ENCODE measurements around the gene KLF15.
"Not testable (repeated sequence)": the region's sequence is repeated elsewhere in the genome, so short reads cannot be mapped to it uniquely, and the experiment has no call there.

The KLF15 gene

DNA sequence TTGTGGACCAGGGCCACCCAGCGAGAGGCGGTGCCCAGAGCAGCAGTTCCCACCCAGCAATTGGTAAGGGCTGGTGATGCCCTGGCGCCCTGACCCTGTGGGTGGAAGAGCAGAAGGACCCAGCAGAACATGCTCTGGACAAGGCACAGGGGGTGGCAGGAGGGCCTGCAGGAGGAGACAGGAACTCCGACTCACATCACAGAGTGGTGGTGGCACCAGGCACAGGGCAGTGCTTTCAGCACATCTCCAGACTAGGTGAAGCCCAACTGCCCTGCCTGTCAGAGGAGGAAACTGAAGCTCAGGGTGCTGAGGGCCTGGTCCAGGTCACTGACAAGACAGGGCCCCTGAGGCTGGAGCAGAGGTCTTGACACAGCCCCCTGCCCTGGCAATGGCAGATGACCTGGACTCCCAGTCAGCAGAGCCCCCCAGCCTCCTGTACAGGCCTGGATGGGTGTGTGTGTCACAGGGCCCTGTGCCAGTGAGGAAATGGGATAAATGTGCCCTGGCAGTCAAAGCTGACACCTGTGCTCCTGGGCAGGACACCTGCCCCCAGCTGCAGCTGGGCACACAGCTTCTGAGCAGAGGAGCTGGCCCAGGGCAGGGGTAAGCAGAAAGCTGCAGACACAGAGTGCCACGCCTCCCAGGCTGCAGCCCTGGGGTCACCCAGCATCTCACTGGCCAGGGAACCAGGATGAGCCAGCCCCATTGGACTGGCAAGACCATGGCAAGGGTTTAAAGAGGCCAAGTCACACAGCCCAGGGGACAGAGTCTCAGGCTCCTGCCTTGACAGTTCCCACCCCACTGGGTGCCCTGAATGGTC is 11.4 kb downstream of the KLF15 start:
- no peak for DNase-seq

DNA sequence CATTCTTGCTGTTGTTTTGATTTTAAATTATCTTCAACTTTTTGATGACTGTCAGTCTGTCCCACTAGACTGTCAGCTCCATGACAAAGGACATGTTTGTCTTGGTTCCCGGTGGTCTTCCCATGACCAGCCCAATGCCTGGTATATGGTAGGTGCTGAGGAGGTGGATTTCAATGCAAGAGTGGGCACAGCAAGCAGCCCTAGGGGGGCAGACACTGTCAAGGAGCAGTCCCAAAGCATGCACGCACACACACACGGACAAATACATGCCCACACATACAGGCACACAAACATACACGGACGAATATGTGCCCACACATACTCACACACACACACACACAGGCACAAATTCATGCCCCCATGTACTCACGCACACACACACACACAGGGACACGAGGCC is 12.0 kb downstream of the KLF15 start:
- DNase-seq, result no peak

DNA sequence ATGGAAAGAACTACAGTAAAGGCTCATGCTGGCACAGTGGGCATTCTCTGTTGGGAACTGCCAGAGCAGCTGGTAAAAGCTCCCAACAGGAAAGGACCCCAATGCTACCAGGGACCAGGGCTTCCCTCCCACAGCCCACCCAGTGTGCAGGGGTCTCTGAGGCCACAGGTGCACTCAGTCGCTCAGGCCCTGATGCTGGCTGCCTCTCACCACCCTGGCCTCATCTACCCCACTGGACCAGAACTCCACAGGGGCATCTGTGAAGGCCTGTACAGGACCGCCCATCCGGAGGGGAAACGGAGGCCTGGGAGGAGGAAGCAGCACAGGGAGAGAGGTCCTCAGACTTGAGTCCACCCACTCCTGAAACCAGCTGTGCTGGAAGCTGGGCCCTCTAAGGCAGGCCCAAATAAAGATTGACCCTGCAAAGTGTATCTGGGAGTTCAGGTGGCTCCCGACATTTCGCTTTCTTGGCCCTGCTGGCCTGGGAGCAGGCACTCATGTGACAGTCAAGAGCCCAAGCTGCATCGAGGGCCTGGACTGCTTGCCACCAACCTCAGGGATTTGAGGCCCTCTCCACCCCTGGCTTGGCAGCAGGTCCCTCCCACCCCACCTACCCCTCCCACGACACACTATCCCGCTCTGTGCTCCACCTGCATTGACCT is 12.7 kb downstream of the KLF15 start:
- no peak for DNase-seq

DNA sequence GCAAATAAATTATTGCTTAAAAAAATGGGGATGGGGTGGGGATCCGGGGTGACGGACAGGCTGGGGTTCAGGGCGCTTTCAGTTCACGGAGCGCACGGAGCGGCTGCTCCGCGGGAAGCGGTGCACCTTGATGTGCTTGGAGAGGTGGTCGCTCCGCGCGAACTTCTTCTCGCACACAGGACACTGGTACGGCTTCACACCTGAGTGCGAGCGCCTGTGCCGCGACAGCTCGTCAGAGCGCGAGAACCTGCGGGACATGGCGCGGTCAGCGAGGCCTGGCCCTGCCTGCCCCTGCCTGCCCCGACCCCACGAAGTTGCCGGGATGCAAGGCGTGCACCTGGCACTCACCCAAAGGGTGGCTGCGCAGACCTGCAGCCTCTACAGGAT is 13.6 kb downstream of the KLF15 start:
- DNase-seq, result no peak

DNA sequence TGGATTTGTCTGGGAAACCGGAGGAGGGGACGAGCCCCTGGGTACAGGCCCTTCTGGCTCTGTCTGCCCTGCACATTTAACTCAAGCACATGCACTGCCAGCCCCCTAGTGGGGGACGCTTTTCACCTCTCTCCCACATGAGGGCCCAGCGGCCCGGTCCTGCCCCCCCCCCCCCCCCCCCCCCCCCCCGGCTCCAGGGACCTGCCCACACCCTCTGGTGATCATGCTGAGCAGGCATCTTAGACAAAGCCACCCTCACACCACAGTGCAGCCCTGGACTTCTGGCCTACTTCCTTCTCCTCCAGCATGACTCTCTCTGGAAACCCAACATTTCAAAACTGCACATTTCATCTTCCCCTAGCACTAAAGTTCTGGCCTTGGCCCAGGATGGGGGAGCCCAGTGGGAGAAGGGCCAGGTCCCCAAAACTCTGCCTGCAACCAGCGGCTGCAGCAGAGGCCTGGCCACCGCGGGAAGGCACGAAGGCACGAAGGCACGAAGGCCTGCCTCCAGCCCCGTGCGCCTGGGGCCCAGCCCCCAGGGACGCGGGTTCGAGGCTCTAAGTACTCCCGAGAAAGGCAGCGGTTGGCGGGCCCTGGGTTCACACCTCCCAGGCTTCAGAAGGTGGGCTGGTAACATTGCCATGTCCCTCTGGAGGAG is 14.1 kb downstream of the KLF15 start:
- no peak for DNase-seq

DNA sequence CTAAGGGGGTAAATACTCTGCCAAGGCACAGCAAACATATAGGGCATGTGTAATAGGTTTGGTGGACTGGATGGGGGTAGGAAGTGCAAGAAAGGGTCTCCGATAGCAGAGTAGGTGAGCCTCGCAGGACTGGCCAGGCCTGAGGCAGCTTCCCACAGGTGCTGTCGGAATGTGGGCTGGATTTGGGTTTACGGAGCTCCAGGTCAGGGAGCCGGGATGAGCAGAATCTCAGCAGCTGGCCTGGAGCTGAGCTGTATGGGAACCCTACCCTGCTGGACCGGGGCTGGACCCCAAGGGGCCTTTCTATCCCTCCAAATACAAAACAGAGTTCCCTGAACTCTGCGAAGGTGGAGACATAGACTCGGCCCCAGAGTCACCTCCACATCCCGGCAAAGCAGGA is 15.0 kb downstream of the KLF15 start:
- no peak for DNase-seq

DNA sequence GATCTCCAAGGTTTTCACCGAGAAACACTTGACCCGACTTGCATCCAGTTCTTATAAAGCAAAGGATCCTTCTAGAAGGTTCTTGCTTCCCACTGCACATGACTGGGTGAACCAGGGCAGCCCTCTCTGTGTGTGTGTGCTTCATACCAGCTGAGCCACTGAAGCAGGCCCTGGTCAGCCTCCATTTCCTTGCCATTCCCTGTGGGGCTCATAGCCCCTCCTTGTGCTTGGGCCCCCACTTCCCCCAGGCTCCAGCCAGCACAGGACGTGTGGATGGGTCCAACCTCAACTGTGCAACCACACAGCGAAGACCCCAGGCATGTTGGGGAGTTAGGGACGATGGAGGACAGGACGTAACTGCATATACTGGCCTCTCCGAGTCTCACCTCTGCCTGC is 15.5 kb downstream of the KLF15 start:
- DNase-seq, result no peak

DNA sequence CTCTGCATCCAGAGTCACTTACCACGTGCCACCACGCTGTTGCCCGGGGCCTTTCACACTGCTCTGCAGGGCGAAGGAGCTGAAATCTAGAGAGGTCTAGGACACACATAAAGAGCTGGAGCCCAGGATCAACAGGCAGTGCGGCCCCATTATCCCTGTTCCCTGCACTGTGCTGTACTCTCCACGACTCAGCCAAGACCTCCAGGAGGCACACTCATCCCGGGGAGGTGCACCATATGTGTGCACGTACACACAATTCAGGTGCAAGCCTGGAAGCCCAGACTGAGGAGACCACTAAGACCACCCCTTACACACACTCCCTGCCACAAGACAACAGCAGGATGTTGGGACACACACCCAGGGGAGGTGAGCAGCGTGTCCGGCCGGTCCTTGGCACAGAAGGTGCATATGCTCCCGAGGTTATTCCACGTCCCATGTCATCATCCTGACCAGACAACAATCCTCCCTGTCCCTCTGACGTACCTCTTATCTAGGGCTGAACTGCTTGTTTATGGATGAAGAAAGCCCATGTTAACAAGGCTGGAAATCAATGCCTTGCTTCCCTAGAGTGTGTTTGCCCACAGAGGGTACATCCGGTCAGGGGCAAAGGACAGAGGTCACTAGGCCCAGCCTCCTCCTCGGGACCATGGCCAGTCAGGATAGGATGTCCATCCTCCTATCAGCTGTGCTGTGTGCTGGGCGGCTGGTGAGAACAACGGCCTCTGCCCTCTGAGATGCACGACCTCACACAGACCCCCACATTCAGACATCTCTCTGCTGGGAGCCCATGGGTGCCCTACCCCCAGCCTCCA is 16.1 kb downstream of the KLF15 start:
- DNase-seq, result no peak

DNA sequence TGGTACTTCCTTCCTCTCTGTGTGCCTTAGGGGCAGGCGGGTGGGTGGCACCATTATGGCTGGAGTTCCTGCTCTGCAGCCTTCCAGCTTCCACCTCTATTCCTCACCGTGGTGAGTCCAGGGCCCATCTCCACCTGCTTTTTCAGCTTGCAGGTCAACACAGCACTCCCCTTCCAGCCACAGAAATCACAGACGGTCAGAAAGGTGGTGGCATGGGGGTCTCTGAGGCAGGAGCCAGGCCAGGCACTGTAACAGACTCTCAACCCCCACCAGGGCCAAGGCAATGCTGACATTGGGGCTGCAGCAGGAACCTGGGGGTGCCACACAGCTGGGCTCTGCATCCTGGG is 16.6 kb downstream of the KLF15 start:
- DNase-seq, result no peak

DNA sequence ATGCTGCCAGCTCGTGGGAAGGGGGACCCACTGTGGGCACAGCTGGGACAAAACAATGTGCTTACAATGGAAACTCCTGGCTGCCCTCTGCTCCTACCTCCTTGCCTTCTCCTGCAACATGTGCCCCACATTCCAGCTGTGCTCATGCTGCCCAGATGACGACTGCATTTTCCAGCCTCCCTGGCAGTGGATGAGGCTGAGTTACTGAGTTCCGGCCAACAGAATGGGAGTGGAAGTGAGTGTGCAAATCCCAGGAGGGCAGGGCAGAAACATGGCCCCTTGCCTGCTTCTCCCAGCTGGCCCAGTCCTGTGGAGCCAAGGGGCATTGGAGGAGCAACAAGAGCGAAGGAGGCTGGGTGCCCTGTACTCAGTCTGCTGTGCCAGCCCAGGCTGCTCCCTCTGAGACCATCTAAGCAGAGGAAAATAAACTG is 17.1 kb downstream of the KLF15 start:
- no peak for DNase-seq

DNA sequence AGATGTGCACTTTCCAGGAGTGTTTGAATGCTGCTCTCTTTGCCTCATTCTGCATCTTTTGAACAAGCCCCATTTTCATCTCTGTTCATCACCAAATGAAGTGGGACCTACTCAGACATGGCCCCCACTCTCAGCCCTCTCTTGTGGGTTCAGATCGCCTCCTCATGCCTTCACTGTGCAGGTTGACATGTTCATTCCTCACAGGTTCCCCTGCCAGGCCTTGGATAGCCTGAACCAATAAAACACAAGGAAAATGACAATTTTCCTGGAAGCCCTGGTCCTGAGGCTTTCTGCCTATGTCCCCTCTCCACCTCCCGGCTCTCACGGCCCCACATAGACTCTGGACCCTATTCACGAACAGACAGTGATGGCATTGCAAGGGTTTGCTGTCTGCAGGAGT is 17.7 kb downstream of the KLF15 start:
- no peak for DNase-seq

DNA sequence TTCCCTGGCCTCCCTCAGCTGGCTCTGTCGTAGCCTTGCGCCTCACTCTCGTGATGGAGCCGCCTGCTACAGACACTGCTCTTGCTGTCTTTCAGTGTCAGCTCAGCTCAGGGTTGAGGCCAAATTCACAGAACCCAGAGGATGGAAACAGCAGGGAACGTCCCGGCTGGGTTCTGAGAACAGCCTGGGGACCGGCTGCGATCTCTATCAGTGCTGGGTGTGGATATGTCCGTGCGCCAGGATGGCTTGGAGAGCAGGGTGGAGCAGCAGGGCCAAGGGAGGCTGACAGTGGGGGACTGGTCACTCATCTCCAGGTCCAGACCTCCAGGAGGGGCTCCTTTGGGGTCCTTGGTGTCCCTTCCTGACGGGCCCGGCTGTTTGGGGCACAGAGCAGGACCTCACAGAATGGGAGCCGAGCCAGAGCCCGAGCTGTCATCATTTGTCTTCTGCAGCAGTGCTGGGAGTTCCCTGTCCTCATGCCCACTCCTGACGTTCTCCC is 18.4 kb downstream of the KLF15 start:
- no peak for DNase-seq

DNA sequence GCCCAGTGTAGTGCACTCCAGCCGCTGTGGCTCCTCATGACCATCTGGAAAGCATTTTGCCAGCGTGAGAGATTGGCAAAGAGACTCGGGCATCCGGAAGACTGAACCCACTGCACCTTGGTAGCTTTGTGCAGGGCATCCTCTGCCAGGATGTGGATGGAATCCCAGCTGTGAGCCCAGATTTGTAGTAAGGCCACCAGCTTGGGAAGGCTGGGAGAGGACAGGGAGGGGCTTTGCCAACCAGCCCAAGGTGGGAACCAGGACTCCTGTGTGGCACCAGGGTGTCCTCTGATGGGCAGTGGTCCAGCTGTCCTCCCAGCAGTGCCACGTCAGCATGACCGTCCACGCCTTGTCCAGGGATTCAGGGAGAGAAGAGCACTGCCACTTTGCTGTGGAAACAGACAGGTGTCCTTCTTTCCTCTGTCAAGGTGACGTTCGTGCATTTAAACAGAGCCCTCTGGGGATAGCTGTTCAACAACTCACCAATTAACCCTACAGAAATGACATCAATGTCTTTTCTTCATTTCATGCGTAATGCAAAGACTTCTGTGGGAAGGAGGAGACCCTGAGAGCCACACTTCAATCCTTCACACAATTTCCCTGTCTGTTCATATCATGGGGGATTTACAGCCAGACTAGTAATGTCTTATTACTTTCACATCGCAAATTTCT is 19.1 kb downstream of the KLF15 start:
- DNase-seq, result no peak

DNA sequence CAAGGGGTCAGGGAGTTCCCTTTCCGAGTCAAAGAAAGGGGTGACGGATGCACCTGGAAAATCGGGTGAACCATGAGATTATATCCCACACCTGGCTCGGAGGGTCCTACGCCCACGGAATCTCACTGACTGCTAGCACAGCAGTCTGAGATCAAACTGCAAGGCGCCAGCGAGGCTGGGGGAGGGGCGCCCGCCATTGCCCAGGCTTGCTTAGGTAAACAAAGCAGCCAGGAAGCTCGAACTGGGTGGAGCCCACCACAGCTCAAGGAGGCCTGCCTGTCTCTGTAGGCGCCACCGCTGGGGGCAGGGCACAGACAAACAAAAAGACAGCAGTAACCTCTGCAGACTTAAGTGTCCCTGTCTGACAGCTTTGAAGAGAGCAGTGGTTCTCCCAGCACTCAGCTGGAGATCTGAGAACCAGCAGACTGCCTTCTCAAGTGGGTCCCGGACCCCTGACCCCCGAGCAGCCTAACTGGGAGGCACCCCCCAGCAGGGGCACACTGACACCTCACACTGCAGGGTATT is 25.3 kb downstream of the KLF15 start:
- not testable (repeated sequence) for DNase-seq

DNA sequence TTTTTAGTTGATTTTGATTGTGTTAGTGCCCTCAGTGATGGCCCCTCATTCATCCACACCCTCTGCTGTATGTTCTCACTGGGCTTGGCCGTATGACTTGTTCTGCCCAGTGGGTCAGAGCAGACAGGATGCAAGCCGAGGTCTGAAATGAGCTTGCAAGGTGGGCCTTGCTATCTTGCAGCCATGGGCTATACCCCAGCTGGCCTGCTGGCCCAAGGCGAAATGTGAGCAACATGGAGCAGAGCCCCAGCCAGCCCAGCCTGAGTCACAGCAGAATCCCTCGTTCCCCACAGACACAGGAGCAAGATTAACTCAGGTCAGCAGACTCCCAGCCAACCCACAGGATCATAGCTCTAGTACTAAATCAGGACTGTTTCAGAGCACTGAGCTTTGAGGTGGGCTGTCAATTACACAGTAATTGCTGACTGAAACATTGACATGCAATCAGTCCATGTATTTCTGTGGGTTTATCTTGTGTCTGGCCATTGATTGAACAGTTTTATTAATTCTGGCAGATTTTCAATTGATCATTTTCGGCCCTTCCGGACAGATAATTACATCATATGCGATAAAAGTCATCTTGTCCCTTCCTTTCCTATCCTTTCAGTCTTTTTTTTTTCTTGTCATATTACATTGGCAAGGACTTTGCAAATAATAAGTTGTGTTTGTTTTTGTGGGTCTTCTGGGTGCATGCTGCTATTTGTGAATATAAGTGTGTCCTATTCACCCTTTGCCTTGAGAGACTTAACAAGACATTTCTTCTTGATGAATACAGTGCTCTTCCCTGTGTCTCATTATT is 27.1 kb downstream of the KLF15 start:
- DNase-seq, result no peak

DNA sequence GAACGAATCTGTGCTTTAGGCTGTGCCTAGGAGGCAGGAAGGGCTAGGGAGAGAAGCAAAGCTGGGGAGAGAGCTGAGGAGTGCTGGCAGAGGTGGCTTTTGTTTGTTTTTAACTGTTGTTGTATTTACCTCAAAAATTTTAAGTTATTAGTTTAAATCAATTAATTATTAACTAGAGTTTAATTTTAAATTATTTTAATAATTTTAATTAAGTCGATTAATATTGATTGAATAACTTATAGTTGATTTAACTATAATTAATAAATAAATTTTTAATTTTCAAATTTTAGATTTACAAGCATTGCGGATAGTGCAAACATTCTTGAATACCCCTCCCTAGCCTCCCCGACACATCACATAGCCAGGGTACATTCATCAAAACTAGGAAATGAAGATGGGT is 30.6 kb downstream of the KLF15 start:
- DNase-seq, result no peak

DNA sequence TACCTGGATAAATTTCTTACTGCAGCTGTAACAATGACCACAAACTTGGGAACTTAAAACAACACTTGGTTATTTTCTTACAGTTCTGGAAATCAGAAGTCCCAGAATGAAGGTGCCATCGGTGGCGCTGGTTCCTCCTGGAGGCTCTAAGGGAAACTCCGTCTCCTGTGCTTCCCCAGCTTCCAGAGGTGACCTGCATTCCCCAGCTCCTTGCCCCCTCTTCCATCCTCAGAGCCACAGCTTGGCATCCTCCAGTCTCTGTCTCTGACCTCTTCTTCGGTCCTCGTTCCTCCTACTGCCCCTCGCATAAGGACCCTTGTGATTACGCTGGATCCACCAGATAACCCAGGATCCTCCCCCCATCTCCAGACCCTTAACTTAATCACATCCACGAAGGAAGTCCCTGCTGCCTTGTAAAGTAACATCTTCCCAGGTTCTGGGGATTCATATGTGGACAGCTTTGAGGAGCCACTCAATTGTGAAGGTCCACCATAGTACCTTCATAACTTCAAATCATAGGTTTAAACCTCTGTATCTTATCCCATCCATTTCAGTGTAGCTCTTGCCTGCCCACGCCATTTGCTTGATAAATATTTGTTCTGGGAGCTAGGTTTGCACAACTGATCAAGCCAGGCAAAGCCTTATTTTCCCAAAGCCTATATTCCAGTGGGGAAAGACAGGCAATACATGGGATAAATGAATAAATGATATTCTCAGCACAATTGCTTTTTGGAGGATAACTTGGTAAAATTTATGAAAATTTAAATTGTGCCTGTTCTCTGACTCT is 34.8 kb downstream of the KLF15 start:
- no peak for DNase-seq

DNA sequence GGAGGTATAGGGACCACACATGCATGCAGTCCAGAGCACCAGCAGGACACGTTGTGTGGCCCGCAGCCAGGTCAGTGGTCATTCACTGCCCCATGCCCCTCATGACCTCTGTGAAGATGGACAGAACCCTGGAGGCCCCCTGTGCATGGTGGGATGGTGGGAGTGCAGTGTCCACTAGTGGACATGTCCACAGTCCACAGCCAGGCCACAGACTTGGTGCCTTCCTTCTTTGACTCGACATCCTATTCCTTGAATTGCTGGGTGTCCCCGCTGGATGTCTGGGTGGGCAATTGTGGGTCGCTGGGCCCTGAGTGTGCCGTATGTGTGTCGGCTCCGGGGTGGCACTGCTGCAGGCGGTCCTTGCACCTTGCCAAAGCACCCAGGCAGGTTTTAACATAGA is 35.7 kb downstream of the KLF15 start:
- DNase-seq, result no peak

DNA sequence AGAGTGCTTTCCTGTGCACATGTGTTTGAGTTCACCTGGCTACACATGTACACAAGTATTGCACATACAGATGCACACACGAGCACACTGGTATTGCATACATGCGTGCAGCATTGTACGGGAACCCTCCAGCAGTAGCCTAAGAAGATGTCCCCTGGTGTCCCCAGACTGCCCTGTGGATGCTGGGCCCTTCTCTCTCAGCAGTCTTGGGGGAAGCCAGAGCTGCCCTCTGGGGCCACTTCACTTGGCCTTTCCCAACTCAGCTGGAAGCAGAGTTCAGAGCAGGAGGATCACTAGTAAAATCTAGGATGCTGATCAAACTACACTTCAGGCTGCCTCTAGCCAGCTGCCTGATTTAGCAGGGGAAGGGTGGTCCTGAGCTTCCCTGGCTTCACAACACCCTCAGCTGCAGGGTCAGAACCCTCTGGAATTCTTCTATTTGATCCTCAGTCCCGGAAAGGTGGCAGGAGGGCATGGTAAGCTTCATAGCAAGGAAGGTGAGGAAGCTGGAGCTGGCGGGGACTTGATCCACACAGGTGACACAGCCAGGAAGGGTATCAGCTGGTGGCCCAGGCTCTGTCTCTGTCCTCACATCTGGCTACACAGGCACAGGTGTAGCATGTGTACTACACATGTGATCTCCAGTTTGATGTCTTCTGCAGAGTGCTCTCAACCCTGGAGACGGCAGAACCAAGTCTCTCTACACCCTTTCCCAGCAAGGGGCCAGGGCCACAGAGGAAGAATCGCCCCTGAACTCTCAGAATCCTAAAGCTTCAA is 36.5 kb downstream of the KLF15 start:
- DNase-seq, result no peak
